LNCAP (cell line): ENCODE results near the gene CAMTA1.

ENCODE experiments used
- CTCF ChIP-seq: fragments of 450-650 bp; IDR thresholded peaks from 2 replicates; pipeline ENCODE4 v1.5.1; 2017; ENCODE audit warnings: mild to moderate bottlenecking

CAMTA1 gene

GRCh38 chr1:7255303-7256058, 470.2 kb downstream of the CAMTA1 start:
- TF ChIP-seq CTCF: no peak

GRCh38 chr1:7256526-7256925, 471.3 kb downstream of the CAMTA1 start:
- TF ChIP-seq CTCF: no peak

- no peak for TF ChIP-seq CTCF
These were observed 472.0 kb downstream of the CAMTA1 start for GRCh38 chr1:7257225-7257624.

- no peak for TF ChIP-seq CTCF
These were observed 473.4 kb downstream of the CAMTA1 start for GRCh38 chr1:7258589-7259135.

GRCh38 chr1:7259955-7260354, 474.7 kb downstream of the CAMTA1 start:
- TF ChIP-seq CTCF: no peak

- TF ChIP-seq CTCF: no peak
These were observed 476.2 kb downstream of the CAMTA1 start for GRCh38 chr1:7261490-7261889.

GRCh38 chr1:7262611-7263010, 477.4 kb downstream of the CAMTA1 start:
- no peak for TF ChIP-seq CTCF
